HG03342 (cell line): ENCODE results near the gene NADSYN1.
A peak's percentile ranks its signal among the peaks of the same experiment; 100 is the strongest.

ENCODE experiments used
- ATAC-seq: cut with Tn5 transposase; IDR thresholded peaks from one replicate; pipeline ENCODE4 v1.9.1; 2021; ENCODE audit warnings: mild to moderate bottlenecking, moderate library complexity; ENCODE audit not compliant: unreplicated experiment

NADSYN1 gene

DNA sequence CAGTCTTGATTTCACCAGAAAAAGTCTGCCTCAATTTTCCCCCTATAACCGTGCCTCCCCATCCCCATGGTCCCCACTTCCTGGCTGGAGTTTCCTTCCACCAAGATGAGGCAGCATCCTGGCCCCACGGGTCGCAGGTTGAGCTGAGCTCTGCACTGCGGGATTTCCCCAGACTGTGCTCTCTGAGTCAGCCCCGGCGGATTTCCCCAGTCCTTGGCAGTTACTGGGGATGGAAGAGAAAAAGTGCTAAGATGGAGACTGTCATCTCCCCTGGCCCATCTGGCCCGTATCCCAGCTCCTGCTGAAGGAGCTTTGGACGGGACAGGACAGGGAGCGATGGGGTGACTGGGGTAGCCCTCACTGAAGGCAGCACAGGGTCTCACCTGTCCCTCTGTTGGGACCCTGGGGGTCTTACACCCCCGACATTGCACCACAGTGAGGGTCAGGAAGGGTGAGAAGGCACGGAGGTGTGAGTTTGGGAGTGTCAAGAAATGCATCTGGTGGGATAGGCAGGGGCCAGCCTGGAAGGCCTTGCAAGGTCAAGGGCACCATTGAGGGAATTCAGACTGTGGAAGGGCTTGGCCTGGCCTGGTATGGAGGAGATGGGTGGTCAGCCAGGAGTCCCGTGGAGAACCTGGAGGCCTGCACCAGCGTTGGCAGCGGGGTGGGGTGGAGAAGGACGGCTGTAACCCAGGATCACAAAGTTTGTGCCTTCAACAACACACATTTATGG is 36.5 kb downstream of the NADSYN1 start:
- peak; percentile 48 for ATAC-seq

DNA sequence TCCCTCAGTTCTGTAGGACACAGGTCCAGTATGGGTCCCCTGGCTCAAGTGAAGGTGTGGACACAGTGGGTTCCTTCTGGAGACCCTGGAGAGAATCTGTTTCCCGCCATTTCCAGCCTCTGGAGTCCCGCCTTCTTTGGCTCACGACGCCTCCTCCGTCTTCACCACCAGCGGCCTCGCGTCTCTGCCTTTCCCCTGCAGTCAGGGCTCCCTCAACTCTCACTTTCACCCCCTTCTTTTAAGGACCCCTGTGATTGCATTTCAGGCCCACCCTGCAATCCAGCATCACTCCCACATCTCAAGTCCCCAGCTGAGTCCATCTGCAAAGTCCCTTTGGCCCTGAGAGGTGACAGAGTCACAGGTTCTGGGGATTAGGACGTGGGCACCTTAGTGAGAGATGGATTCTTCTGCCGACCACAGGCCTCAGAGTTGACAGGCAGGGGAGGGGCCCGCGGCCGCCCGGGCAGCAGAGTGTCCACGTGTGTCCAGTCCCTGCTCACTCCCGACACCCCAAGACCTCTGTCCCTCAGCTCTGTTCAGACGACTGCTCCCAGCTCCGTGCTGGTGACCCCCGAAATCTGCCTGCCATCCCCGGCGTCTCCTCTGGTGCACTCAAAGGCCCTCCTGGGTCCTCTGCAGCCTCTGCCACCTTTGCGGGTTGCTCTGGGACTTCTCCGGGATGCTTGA is 37.2 kb downstream of the NADSYN1 start:
- no peak for ATAC-seq

DNA sequence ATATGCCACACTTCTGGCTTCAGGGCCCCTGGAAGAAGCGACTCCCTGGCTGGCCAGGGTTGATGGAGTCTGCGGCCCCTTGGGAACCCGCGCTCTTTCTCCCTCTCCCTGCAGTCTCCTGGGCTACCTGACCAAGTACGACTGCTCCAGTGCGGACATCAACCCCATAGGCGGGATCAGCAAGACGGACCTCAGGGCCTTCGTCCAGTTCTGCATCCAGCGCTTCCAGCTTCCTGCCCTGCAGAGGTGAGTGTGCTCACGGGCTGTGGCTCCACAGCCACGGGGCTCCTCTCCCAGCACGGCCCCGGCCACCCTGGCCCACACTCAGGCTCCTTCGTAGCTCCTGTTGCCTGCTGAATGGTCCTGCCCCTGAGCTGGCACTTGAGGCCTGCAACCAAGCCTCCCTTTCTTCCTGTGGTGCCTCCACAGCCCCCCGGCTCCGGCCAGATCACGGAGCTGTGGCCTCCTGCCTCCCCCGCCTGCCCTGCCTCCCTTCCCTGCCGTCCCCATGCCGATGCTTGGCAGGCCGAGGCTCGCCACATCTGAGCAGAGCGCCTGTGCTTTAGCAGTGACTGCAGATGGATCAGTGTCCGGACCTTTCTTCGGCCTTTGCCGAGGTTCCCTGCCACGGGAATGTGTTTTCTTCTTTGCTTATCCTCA is 37.9 kb downstream of the NADSYN1 start:
- no peak for ATAC-seq

DNA sequence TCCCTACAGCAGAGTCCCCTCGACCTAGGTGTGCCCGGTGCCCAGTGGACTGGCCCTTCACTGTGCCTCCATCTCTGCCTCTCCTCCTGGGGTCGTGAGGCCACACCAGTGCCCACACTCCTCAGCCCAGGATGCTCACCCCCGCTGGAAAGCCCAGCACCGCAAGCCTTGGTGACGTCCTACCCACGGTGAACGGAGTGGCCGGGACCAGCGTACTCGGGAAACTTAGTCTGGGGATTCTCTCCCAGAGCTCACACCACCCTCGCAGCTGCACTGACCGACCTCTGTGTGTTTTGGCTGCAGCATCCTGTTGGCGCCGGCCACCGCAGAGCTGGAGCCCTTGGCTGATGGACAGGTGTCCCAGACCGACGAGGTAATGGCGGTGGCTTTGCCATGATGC is 38.5 kb downstream of the NADSYN1 start:
- ATAC-seq, result no peak

DNA sequence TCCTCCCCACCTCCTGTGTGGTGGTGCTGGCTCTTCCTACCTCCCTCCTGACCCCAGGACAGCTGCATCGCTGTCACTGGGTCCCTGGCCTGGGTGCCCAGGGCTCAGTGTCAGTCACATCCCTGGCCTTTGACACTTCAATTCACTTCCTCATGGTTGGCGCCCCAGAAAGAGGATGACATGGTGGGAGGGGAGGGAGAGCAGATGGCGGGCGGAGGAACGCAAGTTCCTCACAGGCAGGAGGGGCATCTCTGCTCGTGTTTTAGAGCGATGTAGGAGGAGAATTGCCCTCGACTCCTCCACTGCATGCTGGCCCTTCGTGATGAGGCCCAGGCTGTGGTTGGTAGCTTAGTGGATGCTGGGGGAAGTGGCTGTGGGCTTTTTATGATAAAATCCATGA is 38.9 kb downstream of the NADSYN1 start:
- no peak for ATAC-seq

DNA sequence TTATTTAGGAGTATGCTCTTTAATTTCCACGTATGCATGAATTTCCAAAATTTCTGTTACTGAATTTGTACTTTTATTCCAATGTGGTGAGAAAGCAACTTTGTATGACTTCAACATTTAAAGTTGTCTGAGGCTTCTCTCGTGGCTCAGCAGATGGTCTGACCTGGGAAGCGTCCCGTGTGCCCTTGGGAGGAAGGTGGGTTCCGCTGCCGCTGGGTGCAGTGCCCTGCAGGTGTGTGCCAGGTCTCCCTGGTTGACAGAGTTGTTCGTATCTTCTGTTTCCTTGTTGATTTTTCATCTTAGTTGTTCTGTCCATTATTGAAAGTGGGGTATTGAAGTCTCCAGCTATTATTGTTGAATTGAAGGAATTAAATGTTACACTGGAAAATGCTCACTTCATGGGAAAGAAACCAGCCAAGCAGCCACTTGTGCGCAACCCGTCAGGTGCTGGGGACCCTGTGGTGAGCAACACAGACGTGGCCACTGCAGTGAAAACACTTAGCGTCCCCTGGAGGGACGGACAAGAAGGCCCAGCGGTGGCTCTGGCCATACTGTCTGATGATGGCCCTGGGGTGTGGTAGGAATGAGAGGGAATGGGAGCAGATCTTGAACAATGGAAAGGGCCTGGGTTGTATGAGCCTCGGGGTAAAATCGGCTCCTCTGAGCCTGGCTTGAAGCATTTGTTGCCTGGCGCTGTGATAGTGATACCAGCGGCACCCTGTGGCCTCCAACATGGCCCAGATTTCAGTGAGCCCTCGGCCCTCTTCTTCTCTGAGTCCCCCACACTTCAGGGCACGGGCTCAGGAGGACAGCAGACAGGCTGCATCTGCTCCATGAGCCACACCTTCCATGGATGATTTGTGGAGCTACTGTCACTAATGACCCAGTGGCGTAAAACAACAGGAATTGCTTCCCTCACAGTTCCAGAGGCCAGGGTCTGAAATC is 42.6 kb downstream of the NADSYN1 start:
- no peak for ATAC-seq

DNA sequence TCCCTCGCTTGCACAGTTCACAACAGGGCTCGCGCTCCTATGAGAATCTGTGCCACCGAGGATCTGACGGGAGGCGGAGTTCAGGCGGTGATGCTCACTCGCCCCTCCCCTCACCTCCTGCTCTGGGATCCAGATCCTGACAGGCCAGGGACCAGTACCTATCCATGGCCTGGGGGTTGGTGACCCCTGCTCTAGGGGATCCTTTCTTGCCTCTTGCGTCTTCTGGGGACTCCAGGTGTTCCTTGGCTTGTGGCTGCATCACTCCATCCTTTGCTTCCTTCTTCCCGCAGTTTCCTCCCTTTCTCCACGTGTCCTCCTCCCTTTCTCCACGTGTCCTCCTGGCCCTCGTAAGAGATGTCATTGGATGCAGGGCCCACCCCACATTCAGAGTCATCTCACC is 43.4 kb downstream of the NADSYN1 start:
- no peak for ATAC-seq

DNA sequence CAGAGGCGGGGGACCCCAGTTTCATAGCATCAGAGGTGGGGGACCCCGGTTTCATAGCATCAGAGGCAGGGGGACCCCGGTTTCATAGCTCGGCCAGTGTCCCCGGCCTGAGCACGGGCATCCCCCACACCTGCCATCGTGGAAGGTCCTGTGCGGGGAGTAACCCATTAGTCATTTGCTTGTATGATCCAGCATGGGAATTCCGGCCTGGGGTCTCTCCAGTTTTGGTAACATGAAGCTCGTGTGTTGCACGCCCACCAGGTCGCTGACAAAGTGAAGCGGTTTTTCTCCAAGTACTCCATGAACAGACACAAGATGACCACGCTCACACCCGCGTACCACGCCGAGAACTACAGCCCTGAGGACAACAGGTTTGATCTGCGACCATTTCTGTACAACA is 45.1 kb downstream of the NADSYN1 start:
- no peak for ATAC-seq

DNA sequence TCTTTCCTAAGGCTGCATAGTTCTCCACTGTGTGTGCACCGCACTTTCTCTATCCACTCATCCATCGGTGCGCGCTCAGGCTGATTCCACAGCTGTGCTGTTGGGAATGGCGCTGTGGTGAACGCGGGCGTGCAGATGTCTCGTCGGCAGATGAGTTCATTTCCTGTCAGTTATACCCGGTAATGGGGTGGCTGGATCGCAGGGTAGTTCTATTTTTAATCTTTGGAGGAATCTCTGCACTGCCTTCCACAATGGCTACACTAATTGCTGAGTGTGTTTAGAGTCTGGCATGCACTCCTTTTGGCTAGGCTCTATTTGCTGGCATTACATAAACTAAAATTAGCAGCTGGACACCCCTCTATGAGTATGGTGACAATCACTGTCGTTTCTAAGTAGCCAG is 46.1 kb downstream of the NADSYN1 start:
- no peak for ATAC-seq

DNA sequence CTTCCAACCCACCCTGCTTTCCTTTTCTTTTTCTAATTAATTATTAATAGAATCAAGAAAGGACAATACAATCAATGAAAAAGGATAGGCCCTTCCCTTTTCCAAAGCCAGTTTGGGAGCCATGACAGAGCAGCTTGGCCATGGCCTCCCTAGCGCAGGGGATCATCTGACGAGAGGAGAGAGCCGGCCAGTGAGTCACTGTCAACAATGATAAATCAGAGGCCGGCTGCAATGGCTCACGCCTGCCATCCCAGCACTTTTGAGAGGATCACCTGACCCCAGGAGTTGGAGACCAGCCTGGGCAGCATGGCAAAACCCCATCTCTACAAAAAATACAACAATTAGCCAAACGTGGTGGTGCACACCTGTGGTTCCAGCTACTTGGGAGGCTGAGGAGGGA is 46.5 kb downstream of the NADSYN1 start:
- no peak for ATAC-seq

DNA sequence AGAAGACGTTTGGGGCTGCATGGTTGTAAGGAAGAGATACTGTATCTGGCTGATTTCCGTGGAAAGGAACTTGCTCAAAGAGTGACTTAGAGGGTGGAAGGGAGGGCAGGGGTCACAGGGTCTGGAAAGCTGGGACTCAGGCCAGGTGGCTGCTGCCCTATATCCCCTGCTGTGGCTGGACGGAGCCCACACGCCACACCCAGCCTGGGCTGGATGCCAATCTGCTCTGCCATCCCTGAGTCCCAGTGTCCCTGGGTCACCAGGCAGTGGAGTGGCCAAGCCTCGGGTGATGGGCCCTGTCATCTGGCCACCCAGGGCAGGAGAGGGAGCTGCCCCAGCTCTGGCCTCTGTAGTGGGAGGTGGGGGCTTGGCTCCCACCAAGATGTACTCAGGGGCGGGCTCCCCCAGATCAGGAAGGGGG is 47.6 kb downstream of the NADSYN1 start:
- ATAC-seq, result no peak

DNA sequence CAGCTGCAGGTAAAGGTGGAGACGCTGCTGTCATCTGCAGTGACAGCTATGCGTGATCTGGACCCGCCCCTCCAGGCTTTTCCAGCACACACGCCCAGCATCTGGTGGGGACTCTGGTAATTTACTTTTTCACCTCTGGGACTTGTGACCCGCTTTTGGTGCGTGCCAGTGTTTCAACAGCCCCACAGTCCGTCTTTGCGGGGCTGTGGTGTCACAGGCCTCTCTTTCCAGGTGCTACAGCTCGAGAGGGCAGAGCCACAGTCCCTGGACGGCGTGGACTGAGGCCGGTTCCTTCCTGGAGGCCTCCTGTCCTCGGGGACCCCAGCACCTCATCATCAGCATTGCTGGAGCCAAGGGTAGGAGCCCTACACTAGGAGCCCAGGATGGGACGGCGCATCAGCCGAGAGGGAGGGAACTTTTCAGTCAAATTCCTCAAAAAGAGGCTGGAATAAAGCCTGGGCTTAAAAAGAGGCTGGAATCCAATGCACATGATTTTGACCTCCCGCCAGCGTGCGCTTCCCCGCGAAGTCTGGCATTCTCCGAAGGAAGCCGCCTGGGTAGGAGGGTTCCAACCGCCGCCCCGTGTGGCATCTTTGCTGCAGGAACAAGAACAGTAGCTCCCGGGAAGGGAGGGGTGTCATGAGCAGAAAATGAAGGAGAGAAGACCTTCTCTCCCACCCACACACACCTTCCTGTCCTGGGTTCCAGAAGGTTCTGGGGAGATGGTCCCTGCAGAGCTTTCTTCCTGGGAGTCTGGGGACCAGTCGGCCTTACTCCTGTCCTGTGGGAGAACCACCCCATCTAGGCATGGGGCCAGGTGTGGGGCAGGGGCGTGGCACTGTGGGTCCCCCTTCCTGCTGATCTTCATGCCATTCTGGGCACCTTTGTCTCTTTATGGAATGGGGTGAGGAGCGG is 48.3 kb downstream of the NADSYN1 start:
- no peak for ATAC-seq

DNA sequence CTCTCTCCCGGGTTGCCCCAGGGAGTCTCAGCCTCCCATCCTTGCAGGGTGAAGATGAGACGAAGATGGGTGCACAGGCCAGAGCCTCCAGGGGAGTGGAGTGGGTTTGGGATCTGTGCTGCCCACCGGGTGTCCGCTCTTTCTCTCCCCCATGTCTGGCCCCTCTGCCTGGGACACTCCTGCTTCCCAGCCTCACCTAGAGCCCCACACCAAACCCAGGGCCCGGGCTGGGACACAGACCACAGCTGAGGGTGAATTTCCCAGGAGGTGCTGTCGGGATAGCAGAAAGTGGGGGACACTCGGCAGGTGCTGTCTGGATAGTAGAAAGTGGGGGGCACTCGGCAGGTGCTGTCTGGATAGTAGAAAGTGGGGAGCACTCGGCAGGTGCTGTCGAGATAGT is 49.0 kb downstream of the NADSYN1 start:
- no peak for ATAC-seq

DNA sequence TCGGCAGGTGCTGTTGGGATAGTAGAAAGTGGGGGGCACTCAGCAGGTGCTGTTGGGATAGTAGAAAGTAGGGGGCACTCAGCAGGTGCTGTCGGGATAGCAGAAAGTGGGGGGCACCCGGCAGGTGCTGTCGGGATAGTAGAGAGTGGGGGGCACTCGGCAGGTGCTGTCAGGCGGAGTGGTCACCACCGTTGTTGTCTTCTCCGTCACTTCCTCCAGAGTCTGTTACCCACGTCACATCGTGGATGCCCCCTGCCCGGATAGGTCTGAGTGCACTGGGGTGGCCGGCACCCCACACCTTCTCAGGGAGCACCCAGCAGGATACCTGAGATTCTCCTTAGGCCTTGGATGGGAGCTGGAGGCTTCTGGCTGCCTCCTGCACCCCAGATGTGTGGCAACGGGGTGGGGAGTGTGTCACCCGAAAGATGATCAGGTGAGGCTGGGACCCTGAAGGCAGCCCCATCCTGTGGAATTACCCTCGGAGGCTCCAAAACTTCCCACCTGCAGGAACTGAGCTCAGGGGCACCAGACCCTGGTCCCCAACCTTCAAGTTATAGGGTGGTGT is 50.0 kb downstream of the NADSYN1 start:
- ATAC-seq, result no peak

DNA sequence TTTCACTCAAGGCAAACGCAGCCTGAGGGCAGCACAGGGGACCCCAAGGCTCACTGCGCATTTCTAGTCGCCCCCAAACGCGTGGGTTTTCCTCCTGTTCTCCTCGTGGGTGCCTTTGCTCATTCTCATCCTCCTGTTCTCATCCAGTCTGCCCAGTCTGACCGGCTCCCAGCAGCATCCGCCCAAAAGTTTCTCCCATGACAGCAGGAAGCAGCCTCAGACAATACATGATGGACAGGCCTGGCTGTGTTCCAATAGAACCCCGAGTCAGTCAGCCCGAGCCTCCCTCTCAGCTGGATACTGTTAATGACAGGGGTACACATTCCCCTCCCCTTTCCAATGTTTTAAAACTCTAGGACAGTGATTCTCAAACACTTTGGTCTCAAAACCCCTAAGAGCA is 51.5 kb downstream of the NADSYN1 start:
- ATAC-seq, result no peak

DNA sequence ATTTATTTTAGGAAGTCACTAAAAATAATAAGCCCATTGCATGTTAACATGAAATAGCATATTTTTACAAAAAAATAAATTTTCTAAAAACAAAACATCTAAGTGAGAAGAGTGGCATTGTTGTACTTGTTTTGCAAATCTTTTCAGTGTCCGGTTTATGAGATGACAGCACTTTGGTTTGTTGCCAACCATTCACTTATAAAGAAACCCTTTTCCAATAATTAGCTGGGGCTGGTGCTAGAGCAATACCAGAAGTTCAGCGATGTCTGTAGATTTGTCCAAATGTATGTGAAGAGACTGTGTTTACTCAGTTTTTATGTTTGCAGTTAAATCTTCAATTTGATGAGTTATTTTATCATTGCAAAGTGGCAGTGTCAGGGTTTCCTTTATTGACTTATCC is 52.0 kb downstream of the NADSYN1 start:
- no peak for ATAC-seq

DNA sequence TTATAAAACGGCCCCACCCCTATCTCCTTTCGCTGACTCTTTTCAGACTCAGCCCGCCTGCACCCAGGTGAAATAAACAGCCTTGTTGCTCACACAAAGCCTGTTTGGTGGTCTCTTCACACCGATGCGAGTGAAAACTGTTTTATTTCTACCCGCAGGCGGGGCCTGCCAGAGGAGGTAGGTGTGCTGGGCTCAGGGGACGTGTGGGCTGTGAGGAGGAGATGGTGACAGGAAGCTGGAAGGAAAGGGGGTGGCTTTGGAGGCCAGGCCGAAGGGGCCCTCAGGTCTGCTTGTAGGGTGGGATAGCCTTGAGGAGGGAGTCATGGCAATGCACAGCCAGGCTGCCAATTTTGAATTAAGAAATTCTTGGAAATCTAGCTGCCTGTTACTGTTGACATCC is 52.8 kb downstream of the NADSYN1 start:
- ATAC-seq, result no peak

DNA sequence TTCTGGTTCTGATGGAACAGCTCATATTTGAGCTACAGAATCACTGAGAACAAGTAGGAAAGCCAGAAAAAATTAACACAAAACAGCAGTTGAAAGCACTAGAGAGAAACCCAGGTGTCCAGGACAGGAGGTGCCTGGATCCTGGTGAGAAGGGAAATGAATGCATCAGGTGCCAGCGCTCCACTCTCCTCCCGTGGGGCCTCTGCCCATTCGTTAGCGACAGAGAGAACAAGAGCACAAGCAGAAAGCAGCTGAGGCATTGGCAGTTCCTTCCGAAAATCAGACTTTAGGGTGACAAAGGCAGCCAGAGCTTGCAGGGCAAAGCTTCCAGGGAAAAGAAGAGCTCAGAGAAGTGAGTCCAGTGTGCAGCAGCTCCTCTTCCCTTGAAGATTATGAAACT is 54.1 kb downstream of the NADSYN1 start:
- no peak for ATAC-seq
